Astrocyte (in vitro differentiated cells and primary cell): Measurements from ENCODE around the gene DROSHA. TPM values are rescaled to one million over a fixed set of nuclear protein-coding genes. Genes with fewer than 3 reads are reported as not detected.

Experiments used
- DNase-seq: peaks from one replicate; pipeline ENCODE4 v3.0.0-alpha.2; 2010; ENCODE audit warnings: low read depth
- FAIRE-seq: peaks from 2 replicates; lab custom pipeline; 2011; peaks lifted over from hg19 to GRCh38; lab: Jason Lieb, UNC
- H2AFZ ChIP-seq: 2 replicates; pipeline ENCODE4 v1.6.0; 2012; ENCODE audit warnings: low read depth, low read length, inconsistent platforms
- H3K27ac ChIP-seq: 2 replicates; pipeline ENCODE4 v1.5.1; 2011; ENCODE audit warnings: low read depth, low read length, inconsistent platforms
- H3K27me3 ChIP-seq: 2 replicates; pipeline ENCODE4 v1.6.0; 2011; ENCODE audit warnings: low read length, inconsistent platforms; ENCODE audit not compliant: insufficient read depth
- H3K36me3 ChIP-seq: 2 replicates; pipeline ENCODE4 v1.5.1; 2011; ENCODE audit warnings: low read length, inconsistent platforms; ENCODE audit not compliant: insufficient read depth
- H3K4me1 ChIP-seq: 2 replicates; pipeline ENCODE4 v1.5.1; 2011; ENCODE audit warnings: low read length, inconsistent platforms; ENCODE audit not compliant: insufficient read depth
- H3K4me2 ChIP-seq: 2 replicates; pipeline ENCODE4 v1.6.0; 2012; ENCODE audit warnings: low read length, inconsistent platforms
- H3K4me3 ChIP-seq: 2 replicates; pipeline ENCODE4 v1.5.1; 2011; ENCODE audit warnings: low read depth, mild to moderate bottlenecking, low read length, inconsistent platforms; ENCODE audit not compliant: insufficient read depth
- H3K79me2 ChIP-seq: 2 replicates; pipeline ENCODE4 v1.6.0; 2012; ENCODE audit warnings: mild to moderate bottlenecking, low read length, inconsistent platforms; ENCODE audit not compliant: insufficient read depth
- H3K9ac ChIP-seq: 2 replicates; pipeline ENCODE4 v1.6.0; 2012; ENCODE audit warnings: mild to moderate bottlenecking, low read length, inconsistent platforms
- H3K9me3 ChIP-seq: 2 replicates; pipeline ENCODE4 v1.5.1; 2012; ENCODE audit warnings: low read depth, mild to moderate bottlenecking, low read length, inconsistent platforms; ENCODE audit not compliant: insufficient read depth
- H4K20me1 ChIP-seq: 2 replicates; pipeline ENCODE4 v1.6.0; 2012; ENCODE audit warnings: low read length, inconsistent platforms; ENCODE audit not compliant: insufficient read depth
- H3K27ac Mint-ChIP-seq: one replicate; pipeline ENCODE4 v1.8.0; 2021; ENCODE audit warnings: mild to moderate bottlenecking, mixed read lengths; ENCODE audit not compliant: unreplicated experiment
- H3K27me3 Mint-ChIP-seq: one replicate; pipeline ENCODE4 v1.8.0; 2021; ENCODE audit warnings: low read depth, mixed read lengths; ENCODE audit not compliant: unreplicated experiment
- H3K36me3 Mint-ChIP-seq: one replicate; pipeline ENCODE4 v1.8.0; 2021; ENCODE audit warnings: low read depth, mixed read lengths; ENCODE audit not compliant: unreplicated experiment
- H3K4me1 Mint-ChIP-seq: one replicate; pipeline ENCODE4 v1.8.0; 2021; ENCODE audit warnings: low read depth, mixed read lengths; ENCODE audit not compliant: unreplicated experiment
- H3K4me3 Mint-ChIP-seq: one replicate; pipeline ENCODE4 v1.8.0; 2021; ENCODE audit warnings: mild to moderate bottlenecking, moderate library complexity, mixed read lengths; ENCODE audit not compliant: unreplicated experiment
- H3K9me3 Mint-ChIP-seq: one replicate; pipeline ENCODE4 v1.8.0; 2021; ENCODE audit warnings: mild to moderate bottlenecking, mixed read lengths; ENCODE audit not compliant: unreplicated experiment
- EZH2 ChIP-seq: IDR thresholded peaks from 2 replicates; pipeline ENCODE4 v1.6.1; 2012; ENCODE audit warnings: mild to moderate bottlenecking, low read length, inconsistent platforms; ENCODE audit not compliant: insufficient read depth
- total RNA-seq: library from RNA; stranded (reverse); gene quantifications from 2 replicates; pipeline ENCODE4 v1.2.1, GENCODE V29; 2021
- TF ChIP-seq, protein P1 (sequence below): IDR thresholded peaks from 2 replicates; pipeline ENCODE4 v1.5.1; 2011; ENCODE audit warnings: low read depth, mild to moderate bottlenecking, inconsistent platforms, low read length, moderate library complexity; ENCODE audit not compliant: insufficient read depth

The DROSHA gene
- total RNA-seq, 1 donor from 2014 or later, result 50.6 TPM

DNA sequence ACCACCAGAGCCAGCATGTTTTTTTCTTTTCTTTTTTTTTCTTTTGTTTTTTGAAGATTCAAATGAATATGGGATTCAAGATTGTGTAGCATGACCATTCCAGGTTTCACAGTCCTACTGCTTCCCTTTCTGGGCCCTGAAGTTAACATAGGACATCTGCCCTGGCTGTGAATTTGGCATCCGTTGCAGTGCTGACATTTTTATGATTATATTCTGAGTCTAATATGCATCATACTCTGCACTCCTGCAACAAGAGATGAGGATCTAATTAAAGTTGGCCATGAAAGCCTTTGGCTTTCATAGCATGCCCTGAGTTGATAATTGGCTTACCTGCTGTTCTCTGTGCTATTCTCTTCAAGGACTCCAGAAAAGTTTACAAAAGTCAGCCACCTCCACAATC, 30.1 kb upstream of the DROSHA start:
- TF ChIP-seq, protein P1, sequence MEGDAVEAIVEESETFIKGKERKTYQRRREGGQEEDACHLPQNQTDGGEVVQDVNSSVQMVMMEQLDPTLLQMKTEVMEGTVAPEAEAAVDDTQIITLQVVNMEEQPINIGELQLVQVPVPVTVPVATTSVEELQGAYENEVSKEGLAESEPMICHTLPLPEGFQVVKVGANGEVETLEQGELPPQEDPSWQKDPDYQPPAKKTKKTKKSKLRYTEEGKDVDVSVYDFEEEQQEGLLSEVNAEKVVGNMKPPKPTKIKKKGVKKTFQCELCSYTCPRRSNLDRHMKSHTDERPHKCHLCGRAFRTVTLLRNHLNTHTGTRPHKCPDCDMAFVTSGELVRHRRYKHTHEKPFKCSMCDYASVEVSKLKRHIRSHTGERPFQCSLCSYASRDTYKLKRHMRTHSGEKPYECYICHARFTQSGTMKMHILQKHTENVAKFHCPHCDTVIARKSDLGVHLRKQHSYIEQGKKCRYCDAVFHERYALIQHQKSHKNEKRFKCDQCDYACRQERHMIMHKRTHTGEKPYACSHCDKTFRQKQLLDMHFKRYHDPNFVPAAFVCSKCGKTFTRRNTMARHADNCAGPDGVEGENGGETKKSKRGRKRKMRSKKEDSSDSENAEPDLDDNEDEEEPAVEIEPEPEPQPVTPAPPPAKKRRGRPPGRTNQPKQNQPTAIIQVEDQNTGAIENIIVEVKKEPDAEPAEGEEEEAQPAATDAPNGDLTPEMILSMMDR, result no peak
- TF ChIP-seq EZH2, result no peak
- Histone ChIP-seq H3K4me1 (no peaks in the 10 kb centered on the region), H3K36me3 (no peaks in the 10 kb centered on the region), H4K20me1 (no peaks in the 10 kb centered on the region), H3K9me3 (no peaks in the 10 kb centered on the region), H3K27me3 (no peaks in the 10 kb centered on the region), H3K4me3 (no peak overlapping the region), H3K4me2 (no peak overlapping the region), H3K9ac (no peak overlapping the region), H3K79me2 (no peaks in the 10 kb centered on the region), H3K27ac (no peak overlapping the region), H2AFZ (no peak overlapping the region)
- H3K9me3 Mint-ChIP-seq, result peaks cover 6% of the 10 kb centered on the region
- no peak for FAIRE-seq
- no peak overlapping the region for H3K27ac Mint-ChIP-seq
- no peaks in the 10 kb centered on the region for H3K4me1 Mint-ChIP-seq
- no peak for DNase-seq
- H3K27me3 Mint-ChIP-seq, result peaks cover 4% of the 10 kb centered on the region
- H3K36me3 Mint-ChIP-seq, result no peaks in the 10 kb centered on the region
- no peak overlapping the region for H3K4me3 Mint-ChIP-seq

DNA sequence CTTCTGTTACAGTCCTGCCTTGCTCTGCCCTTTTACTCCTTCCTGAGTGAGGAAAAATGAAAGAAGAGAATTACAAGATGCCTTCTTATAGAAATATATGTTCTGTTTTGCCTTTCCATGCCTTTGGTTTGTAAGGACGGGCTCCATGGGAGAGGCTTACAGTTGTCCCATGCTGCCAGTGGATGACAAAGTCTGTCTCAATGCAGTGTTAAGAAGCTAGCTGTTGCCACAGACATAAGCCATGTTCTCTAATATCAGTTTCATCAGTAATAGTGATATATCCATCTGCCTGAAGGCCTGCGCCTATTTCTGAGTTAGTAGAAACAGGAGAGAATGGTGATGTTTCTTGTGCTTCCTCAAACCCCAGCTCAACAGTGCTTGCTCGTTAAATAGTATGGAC, 28.0 kb upstream of the DROSHA start:
- Histone ChIP-seq H2AFZ (no peak overlapping the region), H3K9ac (no peak overlapping the region), H4K20me1 (no peaks in the 10 kb centered on the region), H3K9me3 (no peaks in the 10 kb centered on the region), H3K36me3 (no peaks in the 10 kb centered on the region), H3K4me3 (no peak overlapping the region), H3K27me3 (no peaks in the 10 kb centered on the region), H3K4me1 (no peaks in the 10 kb centered on the region), H3K27ac (no peak overlapping the region), H3K4me2 (no peak overlapping the region), H3K79me2 (no peaks in the 10 kb centered on the region)
- H3K9me3 Mint-ChIP-seq, result peaks cover 3% of the 10 kb centered on the region
- H3K4me1 Mint-ChIP-seq, result no peaks in the 10 kb centered on the region
- no peak for DNase-seq
- peaks cover 4% of the 10 kb centered on the region for H3K27me3 Mint-ChIP-seq
- peaks cover 4% of the 10 kb centered on the region for H3K36me3 Mint-ChIP-seq
- no peak overlapping the region for H3K4me3 Mint-ChIP-seq
- no peak for TF ChIP-seq EZH2
- TF ChIP-seq, protein P1, result no peak
- no peak for FAIRE-seq
- H3K27ac Mint-ChIP-seq, result no peak overlapping the region

DNA sequence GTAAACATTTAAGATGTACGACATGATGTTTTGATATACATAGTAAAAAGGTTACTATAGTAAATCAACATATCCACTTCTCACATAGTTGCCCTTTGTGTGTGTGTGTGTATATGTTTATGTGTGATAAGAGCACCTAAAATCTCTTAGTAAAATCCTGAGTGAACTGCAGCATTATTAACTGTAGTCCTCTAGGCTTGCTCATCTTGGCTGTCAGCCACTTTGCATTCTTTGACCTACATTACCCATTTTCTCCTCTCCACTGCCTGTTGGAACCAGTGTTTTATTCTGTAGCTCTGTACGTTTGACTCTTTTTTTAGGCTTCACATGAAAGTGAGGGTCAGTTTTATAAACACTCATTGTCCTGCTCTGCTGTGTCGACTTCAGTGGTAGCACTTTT, 24.6 kb upstream of the DROSHA start:
- Mint-ChIP-seq H3K36me3 (peaks cover 12% of the 10 kb centered on the region), H3K27me3 (no peaks in the 10 kb centered on the region), H3K4me1 (no peaks in the 10 kb centered on the region), H3K9me3 (no peaks in the 10 kb centered on the region), H3K27ac (no peak overlapping the region), H3K4me3 (no peak overlapping the region)
- Histone ChIP-seq H3K27me3 (no peaks in the 10 kb centered on the region), H3K9ac (no peak overlapping the region), H3K4me2 (no peak overlapping the region), H3K36me3 (peaks cover 16% of the 10 kb centered on the region), H3K9me3 (no peaks in the 10 kb centered on the region), H4K20me1 (no peaks in the 10 kb centered on the region), H3K27ac (no peak overlapping the region), H3K79me2 (no peaks in the 10 kb centered on the region), H3K4me1 (peaks cover 4% of the 10 kb centered on the region), H3K4me3 (no peak overlapping the region), H2AFZ (no peak overlapping the region)
- no peak for TF ChIP-seq EZH2
- TF ChIP-seq, protein P1, result no peak
- no peak for FAIRE-seq
- no peak for DNase-seq
